Measurements from ENCODE around the gene SHD.
"Not testable (repeated sequence)": the region's sequence is repeated elsewhere in the genome, so short reads cannot be mapped to it uniquely, and the experiment has no call there.

Gene SHD

GRCh38 chr19:4327252-4327876 lies 48.3 kb downstream of the SHD start:
- no peak for DNase-seq

- DNase-seq = no peak
These were observed 48.8 kb downstream of the SHD start for GRCh38 chr19:4327877-4328242.

GRCh38 chr19:4328243-4328990 lies 49.4 kb downstream of the SHD start:
- no peak for DNase-seq

GRCh38 chr19:4328991-4329681 lies 50.1 kb downstream of the SHD start:
- DNase-seq = not testable (repeated sequence)

GRCh38 chr19:4329858-4330257 lies 50.8 kb downstream of the SHD start:
- DNase-seq = no peak

GRCh38 chr19:4334929-4335570 lies 56.0 kb downstream of the SHD start:
- no peak for DNase-seq

- DNase-seq = no peak
These were observed 58.9 kb downstream of the SHD start for GRCh38 chr19:4337906-4338440.

GRCh38 chr19:4338441-4339355 lies 59.6 kb downstream of the SHD start, which contains the start of gene STAP2:
TSS of gene STAP2 (minus strand) at chr19:4338827. CDS start at chr19:4338753, 74 bp downstream.
- no peak for DNase-seq

Data from 8988T (cell line).